ENCODE measurements around the gene OPTN.

The OPTN gene

DNA sequence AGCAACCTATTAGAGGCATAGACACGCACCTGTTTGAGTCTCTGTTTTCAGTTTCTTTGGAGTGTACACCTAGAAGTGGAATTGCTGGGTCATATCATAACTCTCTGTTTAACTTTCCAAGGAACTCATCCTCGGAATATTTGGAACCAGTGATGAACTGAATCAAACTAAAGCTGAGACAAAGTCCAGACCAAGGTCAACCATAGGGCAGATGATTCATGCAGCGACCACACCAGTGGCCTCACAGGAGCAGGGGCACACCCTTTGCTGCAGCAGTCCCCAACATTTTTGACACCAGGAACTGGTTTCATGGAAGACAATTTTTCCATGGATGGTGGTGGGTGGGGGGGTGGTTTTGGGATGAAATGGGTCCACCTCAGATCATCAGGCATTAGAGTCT, 4.9 kb upstream of the OPTN start:
- no peak for DNase-seq (ENCODE audit: low read depth in 1 of 2, low spot score in 1 of 2)
- in situ Hi-C loops (cut with HindIII; ENCODE audit: low pct_unique_long_range_greater_than_20kb, low sequenced_read_pairs): no loop called here
- TF ChIP-seq JUND (IDR thresholded peaks at IDR 0.05; ENCODE audit: low read depth): no peak

DNA sequence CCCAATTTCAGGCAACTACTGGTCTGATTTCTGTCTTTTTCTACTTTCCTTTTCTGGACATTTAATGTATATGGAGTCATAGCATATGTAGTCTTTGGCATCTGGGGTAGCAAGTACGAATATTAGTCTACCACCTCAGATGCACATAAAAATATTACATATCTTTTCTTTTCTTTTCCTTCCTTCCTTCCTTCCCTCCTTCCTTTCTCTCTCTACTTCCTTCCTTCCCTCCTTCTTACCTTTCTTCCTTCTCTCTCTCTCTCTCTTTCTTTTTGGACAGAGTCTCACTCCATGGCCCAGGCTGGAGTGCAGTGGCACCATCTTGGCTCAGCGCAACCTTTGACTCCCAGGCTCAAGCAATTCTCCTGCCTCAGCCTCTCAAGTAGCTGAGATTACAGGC, 4.0 kb upstream of the OPTN start:
- TF ChIP-seq JUND (IDR thresholded peaks at IDR 0.05; ENCODE audit: low read depth): no peak
- in situ Hi-C loops (cut with HindIII; ENCODE audit: low pct_unique_long_range_greater_than_20kb, low sequenced_read_pairs): no loop called here
- DNase-seq (ENCODE audit: low read depth in 1 of 2, low spot score in 1 of 2): no peak

- in situ Hi-C loops (cut with HindIII; ENCODE audit: low pct_unique_long_range_greater_than_20kb, low sequenced_read_pairs): no loop called here
- TF ChIP-seq JUND (IDR thresholded peaks at IDR 0.05; ENCODE audit: low read depth): no peak
- DNase-seq (ENCODE audit: low read depth in 1 of 2, low spot score in 1 of 2): peak; percentile 35 to 64
Measured at GRCh38 chr10:13099144-13099665, 758 bp upstream of the OPTN start.

DNA sequence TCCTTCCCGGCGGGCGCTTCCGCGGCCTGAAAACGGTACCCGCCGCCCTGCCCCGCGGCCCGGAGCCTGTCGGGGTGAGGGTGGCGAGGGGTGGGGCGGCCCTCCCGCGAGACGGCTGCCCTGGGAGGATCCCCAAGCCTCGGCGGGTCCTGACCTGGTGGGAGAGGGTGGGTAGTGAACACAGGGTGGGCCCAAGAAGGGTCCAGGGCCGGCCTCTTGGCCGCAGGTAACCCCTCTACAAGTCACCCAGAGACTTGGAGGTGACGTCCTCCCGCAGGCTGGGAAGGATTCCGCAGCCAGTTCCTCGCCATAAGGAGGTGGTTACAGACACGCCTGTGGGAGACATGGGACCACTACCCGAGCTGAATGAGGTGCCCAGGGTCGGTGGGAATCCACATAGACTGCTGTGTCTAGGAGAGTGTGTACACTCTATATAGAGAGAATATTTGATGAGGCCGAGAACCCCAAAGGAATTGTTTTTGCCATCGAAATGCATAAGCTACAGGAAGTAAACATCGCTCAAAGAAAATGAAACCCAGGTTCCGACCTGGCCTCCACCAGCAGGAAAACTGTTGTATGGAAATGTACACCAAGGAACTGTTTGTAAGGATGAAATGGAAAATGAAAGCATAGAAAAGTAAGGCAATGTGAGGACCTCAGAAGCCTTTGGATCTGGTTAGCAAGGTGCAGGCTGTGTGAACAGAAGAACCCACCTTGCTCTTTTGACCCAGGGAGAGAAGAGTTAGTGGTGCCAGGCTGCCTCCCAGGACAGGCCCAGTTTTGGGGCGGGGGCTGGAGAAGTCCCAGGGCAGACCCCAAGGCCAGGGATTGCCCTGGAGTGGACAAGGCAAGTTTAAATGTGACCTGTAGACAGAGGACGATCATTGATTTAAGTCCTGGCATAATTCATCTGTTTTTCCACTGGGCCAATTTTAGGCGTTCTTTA, 659 bp downstream of the OPTN start:
- peak; percentile 35 to 49 for DNase-seq (ENCODE audit: low read depth in 1 of 2, low spot score in 1 of 2)

DNA sequence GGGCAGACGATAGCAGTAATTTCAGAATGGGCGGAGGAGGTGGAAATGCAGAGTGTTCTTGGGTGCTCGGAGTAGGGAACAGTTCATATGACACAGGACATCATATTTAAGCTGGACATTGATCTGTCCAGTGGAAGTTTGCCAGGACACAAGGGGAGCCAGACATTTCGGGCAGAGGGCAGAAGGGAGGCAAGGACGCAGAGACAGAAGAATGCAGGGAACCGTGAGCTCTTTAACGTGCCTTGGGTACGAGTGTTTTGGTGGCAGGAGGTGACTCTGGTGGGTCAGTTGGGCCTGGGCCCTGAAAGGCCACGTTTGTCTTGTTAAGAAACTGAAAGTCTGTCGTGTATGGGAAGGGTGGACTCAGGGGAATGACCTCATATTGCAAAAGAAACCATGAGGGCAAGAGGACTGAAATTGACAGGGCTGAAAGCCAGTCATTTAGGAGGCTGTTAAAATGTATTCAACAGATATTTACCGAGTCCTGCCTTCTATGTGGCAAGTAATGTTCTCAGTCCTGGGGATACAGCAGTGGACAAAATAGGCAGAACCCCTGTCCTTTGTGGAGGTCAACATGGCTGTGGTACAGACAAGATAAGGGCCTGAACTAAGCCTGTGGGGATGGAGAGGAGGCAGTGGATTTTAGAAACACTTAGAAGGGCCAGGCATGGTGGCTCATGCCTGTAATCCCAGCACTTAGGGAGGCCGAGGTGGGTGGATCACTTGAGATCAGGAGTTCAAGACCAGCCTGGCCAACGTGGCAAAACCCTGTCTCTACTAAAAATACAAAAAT, 2.2 kb downstream of the OPTN start:
- DNase-seq (ENCODE audit: low read depth in 1 of 2, low spot score in 1 of 2): no peak
- no peak for TF ChIP-seq JUND (IDR thresholded peaks at IDR 0.05; ENCODE audit: low read depth)
- in situ Hi-C loops (cut with HindIII; ENCODE audit: low pct_unique_long_range_greater_than_20kb, low sequenced_read_pairs): no loop called here

More for the DNA sequence above, 659 bp downstream of the OPTN start:
- in situ Hi-C loops (cut with HindIII; ENCODE audit: low pct_unique_long_range_greater_than_20kb, low sequenced_read_pairs): no loop called here
- TF ChIP-seq JUND (IDR thresholded peaks at IDR 0.05; ENCODE audit: low read depth): no peak

DNA sequence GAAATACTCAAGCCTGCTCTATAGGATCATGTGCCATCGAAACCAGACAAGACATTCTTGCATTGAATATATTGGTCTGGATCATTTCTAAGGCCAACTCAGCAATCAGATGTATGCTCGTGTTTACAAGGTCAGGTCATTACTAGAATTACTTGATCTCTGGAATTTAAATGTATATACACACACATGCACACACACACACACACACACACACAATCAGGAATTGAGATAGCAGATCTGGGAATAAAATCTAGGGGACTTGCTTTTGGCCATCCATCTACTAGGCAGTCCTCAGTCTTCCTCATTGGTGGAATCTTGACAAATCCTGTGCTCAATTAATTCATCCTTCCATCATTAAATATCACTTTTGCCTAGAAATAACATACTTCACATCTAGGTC, 3.6 kb downstream of the OPTN start:
- TF ChIP-seq JUND (IDR thresholded peaks at IDR 0.05; ENCODE audit: low read depth): no peak
- in situ Hi-C loops (cut with HindIII; ENCODE audit: low pct_unique_long_range_greater_than_20kb, low sequenced_read_pairs): no loop called here
- no peak for DNase-seq (ENCODE audit: low read depth in 1 of 2, low spot score in 1 of 2)

DNA sequence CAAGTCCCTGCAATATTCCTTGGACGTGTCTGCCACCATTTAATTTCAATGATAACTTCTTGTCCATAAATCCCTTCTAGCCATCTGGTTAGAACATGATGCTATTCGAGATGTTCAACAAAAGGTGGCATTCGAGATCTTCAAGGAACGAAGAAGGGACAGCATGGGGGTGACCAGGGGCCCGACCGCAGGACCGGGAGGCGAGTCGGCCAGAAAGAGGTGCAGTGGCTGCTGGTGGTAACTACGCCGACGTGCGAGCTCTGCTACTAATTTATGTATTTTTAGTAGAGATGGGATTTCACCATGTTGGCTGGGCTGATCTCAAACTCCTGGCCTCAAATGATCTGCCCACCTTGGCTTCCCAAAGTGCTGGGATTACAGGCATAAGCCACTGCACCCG, 4.7 kb downstream of the OPTN start:
- TF ChIP-seq JUND (IDR thresholded peaks at IDR 0.05; ENCODE audit: low read depth): no peak
- in situ Hi-C loops (cut with HindIII; ENCODE audit: low pct_unique_long_range_greater_than_20kb, low sequenced_read_pairs): no loop called here
- DNase-seq (ENCODE audit: low read depth in 1 of 2, low spot score in 1 of 2): no peak

GRCh38 chr10:13105184-13105583, 5.2 kb downstream of the OPTN start:
- no peak for DNase-seq (ENCODE audit: low read depth in 1 of 2, low spot score in 1 of 2)

GRCh38 chr10:13106387-13107045, 6.6 kb downstream of the OPTN start:
- in situ Hi-C loops (cut with HindIII; ENCODE audit: low pct_unique_long_range_greater_than_20kb, low sequenced_read_pairs): no loop called here
- TF ChIP-seq JUND (IDR thresholded peaks at IDR 0.05; ENCODE audit: low read depth): no peak
- no peak for DNase-seq (ENCODE audit: low read depth in 1 of 2, low spot score in 1 of 2)

More at GRCh38 chr10:13105184-13105583, 5.2 kb downstream of the OPTN start:
- in situ Hi-C loops (cut with HindIII; ENCODE audit: low pct_unique_long_range_greater_than_20kb, low sequenced_read_pairs): no loop called here
- TF ChIP-seq JUND (IDR thresholded peaks at IDR 0.05; ENCODE audit: low read depth): no peak

- in situ Hi-C loops (cut with HindIII; ENCODE audit: low pct_unique_long_range_greater_than_20kb, low sequenced_read_pairs): no loop called here
- TF ChIP-seq JUND (IDR thresholded peaks at IDR 0.05; ENCODE audit: low read depth): no peak
- no peak for DNase-seq (ENCODE audit: low read depth in 1 of 2, low spot score in 1 of 2)
Measured at GRCh38 chr10:13110908-13111307, 10.9 kb downstream of the OPTN start.

GRCh38 chr10:13113544-13113943, 13.6 kb downstream of the OPTN start:
- in situ Hi-C loops (cut with HindIII; ENCODE audit: low pct_unique_long_range_greater_than_20kb, low sequenced_read_pairs): no loop called here
- no peak for TF ChIP-seq JUND (IDR thresholded peaks at IDR 0.05; ENCODE audit: low read depth)

More at GRCh38 chr10:13113544-13113943, 13.6 kb downstream of the OPTN start:
- no peak for DNase-seq (ENCODE audit: low read depth in 1 of 2, low spot score in 1 of 2)

Measured in T47D (cell line).